Karpas-422 (cell line): Measurements from ENCODE around the gene NCF4. TPM values are rescaled to one million over a fixed set of nuclear protein-coding genes. Genes with fewer than 3 reads are reported as not detected.

Source experiments
- DNase-seq: peaks from one replicate; pipeline ENCODE4 v3.0.0-alpha.2; 2015
- H2AFZ ChIP-seq: fragments of 200-600 bp; sonication (generic); 2 replicates; pipeline ENCODE4 v1.6.1; 2014; ENCODE audit warnings: antibody characterized with exemption, low read length, mixed read lengths
- H3K27ac ChIP-seq: fragments of 200-600 bp; sonication (generic); 2 replicates; pipeline ENCODE4 v1.5.1; 2014; ENCODE audit warnings: mild to moderate bottlenecking, low read length, moderate library complexity
- H3K27me3 ChIP-seq: fragments of 200-600 bp; sonication (generic); 2 replicates; pipeline ENCODE4 v1.6.1; 2014; ENCODE audit warnings: low read length, mixed read lengths
- H3K36me3 ChIP-seq: fragments of 200-600 bp; sonication (generic); 2 replicates; pipeline ENCODE4 v1.6.1; 2014; ENCODE audit warnings: low read length, mixed read lengths; ENCODE audit not compliant: insufficient read depth
- H3K4me1 ChIP-seq: fragments of 200-600 bp; sonication (generic); 2 replicates; pipeline ENCODE4 v1.6.1; 2014; ENCODE audit warnings: mild to moderate bottlenecking, low read length, mixed read lengths
- H3K4me2 ChIP-seq: fragments of 200-600 bp; sonication (generic); 2 replicates; pipeline ENCODE4 v1.6.1; 2014; ENCODE audit warnings: low read length, low read depth, mild to moderate bottlenecking; ENCODE audit not compliant: poor library complexity, severe bottlenecking
- H3K4me3 ChIP-seq: fragments of 200-600 bp; sonication (generic); 2 replicates; pipeline ENCODE4 v1.5.1; 2014; ENCODE audit warnings: mild to moderate bottlenecking, antibody characterized with exemption, low read length, mixed read lengths
- H3K79me2 ChIP-seq: fragments of 200-600 bp; sonication (generic); 2 replicates; pipeline ENCODE4 v1.6.1; 2014; ENCODE audit warnings: mild to moderate bottlenecking, low read length, mixed read lengths
- H3K9ac ChIP-seq: fragments of 200-600 bp; sonication (generic); 2 replicates; pipeline ENCODE4 v1.6.0; 2014; ENCODE audit warnings: low read length
- H3K9me2 ChIP-seq: fragments of 200-600 bp; sonication (generic), shearing (Covaris generic); replicated peaks from 2 replicates; pipeline ENCODE4 v1.6.0; 2014; ENCODE audit warnings: mild to moderate bottlenecking, low read length, moderate library complexity; ENCODE audit not compliant: insufficient read depth
- H3K9me3 ChIP-seq: fragments of 300-700, 200-600 bp; sonication (generic); 2 replicates; pipeline ENCODE4 v1.6.1; 2014; ENCODE audit warnings: low read length, mixed read lengths
- H4K20me1 ChIP-seq: fragments of 200-600 bp; sonication (generic); 2 replicates; pipeline ENCODE4 v1.6.1; 2014; ENCODE audit warnings: mild to moderate bottlenecking, antibody characterized with exemption, low read length, low read depth; ENCODE audit not compliant: insufficient read depth
- total RNA-seq: library from RNA; depleted of rRNA; stranded (reverse); fragments of >200 nt; shearing (Covaris generic); gene quantifications from 2 replicates; pipeline ENCODE4 v1.2.3, GENCODE V29; 2014; ENCODE audit warnings: low replicate concordance

Gene NCF4
- total RNA-seq, 1 experiment from 2014 or later: 116 TPM

DNA sequence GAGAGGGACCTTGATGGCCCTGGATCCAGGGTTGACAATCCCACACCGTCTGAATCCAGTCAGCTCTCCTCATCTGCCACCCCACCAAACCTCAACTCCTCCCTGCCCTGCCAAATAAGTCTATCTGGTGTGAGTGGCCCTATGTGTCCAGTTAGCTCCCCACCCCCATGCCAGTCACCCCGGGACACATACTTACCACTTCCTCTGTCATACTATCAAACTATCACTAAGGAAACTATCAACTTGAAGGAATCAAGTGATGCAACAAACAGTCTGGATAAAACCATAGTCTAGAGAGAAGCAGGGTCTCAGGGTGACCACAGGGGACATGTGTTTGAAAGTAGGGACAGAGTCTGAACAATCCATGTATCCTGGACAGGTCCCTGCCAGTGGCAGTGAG lies 39.4 kb downstream of the NCF4 start:
- Histone ChIP-seq H3K27me3 (0 out of 2 replicates have a peak, but pooled peaks cover 3% of the 10 kb centered on the region), H3K4me2 (no peak overlapping the region), H3K79me2 (no peaks in the 10 kb centered on the region), H2AFZ (no peak overlapping the region), H4K20me1 (no peaks in the 10 kb centered on the region), H3K4me3 (no peak overlapping the region), H3K9me2 (no peaks in the 10 kb centered on the region), H3K36me3 (no peaks in the 10 kb centered on the region), H3K9ac (no peak overlapping the region), H3K27ac (no peak overlapping the region), H3K4me1 (no peaks in the 10 kb centered on the region), H3K9me3 (no peaks in the 10 kb centered on the region)
- no peak for DNase-seq

DNA sequence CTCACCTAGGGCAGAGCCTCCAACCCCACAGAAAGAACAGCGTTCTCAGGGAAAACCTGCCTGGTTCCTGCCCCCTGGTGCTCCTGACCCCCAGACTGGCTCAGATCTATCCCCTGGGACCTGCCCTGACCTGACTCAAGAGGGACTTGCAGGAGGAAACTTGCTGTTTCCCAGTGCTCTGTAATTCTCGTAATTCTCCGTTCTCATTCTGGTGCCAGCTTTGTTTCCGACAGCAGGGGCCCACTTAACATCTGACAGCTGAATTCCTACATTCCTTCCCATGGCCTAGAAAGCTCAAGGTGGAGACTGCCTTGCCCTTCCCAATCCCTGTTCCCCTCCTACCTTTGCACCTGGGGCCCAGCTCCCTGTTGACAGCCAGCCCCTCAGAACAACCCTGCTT lies 40.1 kb downstream of the NCF4 start:
- H3K4me3 ChIP-seq: no peak overlapping the region
- H3K36me3 ChIP-seq: no peaks in the 10 kb centered on the region
- 0 out of 2 replicates have a peak, but pooled peaks cover 3% of the 10 kb centered on the region for H3K27me3 ChIP-seq
- no peak overlapping the region for H3K9ac ChIP-seq
- no peaks in the 10 kb centered on the region for H4K20me1 ChIP-seq
- H3K9me2 ChIP-seq: no peaks in the 10 kb centered on the region
- no peak overlapping the region for H3K4me2 ChIP-seq
- DNase-seq: no peak
- no peaks in the 10 kb centered on the region for H3K79me2 ChIP-seq
- H2AFZ ChIP-seq: no peak overlapping the region
- no peaks in the 10 kb centered on the region for H3K9me3 ChIP-seq
- H3K4me1 ChIP-seq: no peaks in the 10 kb centered on the region
- no peak overlapping the region for H3K27ac ChIP-seq

DNA sequence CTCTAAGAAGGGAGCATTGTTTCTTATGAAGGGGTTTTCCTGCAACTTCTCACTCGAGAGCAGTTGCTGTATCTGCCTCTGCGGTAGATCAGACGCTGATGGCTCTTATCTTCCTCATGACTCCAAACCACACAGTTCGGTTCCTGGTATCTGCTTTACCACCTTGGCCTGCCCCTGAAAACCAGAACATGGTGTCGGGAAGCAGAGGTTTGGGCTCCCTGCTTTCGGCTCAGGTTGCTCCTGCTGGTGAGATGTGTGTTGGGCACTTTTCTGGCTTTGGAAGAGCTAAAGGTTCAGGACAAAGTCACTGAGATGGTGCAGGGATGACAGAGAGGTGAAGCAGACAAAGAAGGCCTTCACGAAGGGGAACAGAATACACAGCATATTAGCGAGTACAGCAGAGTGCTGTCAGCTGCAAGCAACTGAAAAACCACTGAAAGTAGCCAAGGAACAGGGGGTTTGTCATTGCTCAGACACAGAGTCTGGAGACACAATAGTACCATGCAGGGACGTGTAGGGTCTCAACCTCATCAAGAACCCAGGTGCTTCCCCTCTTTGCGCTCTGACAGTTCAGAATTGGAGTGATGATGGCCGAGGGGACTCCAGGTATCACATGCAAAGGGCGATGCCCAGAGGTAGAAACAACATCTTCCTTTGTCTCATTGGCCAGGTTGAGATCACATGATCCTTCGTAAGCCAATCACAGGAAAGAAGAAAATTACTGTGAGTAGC lies 40.8 kb downstream of the NCF4 start:
- no peaks in the 10 kb centered on the region for H3K36me3 ChIP-seq
- H3K9me2 ChIP-seq: no peaks in the 10 kb centered on the region
- no peak overlapping the region for H3K9ac ChIP-seq
- no peaks in the 10 kb centered on the region for H3K9me3 ChIP-seq
- no peak overlapping the region for H3K4me3 ChIP-seq
- H2AFZ ChIP-seq: peak overlapping the region; percentile 18; the same call in 1 of the 2 replicates
- peak; percentile 59 for DNase-seq
- 0 out of 2 replicates have a peak, but pooled peaks cover 3% of the 10 kb centered on the region for H3K27me3 ChIP-seq
- H3K79me2 ChIP-seq: no peaks in the 10 kb centered on the region
- H4K20me1 ChIP-seq: no peaks in the 10 kb centered on the region
- H3K27ac ChIP-seq: no peak overlapping the region
- H3K4me1 ChIP-seq: no peaks in the 10 kb centered on the region
- H3K4me2 ChIP-seq: no peak overlapping the region

DNA sequence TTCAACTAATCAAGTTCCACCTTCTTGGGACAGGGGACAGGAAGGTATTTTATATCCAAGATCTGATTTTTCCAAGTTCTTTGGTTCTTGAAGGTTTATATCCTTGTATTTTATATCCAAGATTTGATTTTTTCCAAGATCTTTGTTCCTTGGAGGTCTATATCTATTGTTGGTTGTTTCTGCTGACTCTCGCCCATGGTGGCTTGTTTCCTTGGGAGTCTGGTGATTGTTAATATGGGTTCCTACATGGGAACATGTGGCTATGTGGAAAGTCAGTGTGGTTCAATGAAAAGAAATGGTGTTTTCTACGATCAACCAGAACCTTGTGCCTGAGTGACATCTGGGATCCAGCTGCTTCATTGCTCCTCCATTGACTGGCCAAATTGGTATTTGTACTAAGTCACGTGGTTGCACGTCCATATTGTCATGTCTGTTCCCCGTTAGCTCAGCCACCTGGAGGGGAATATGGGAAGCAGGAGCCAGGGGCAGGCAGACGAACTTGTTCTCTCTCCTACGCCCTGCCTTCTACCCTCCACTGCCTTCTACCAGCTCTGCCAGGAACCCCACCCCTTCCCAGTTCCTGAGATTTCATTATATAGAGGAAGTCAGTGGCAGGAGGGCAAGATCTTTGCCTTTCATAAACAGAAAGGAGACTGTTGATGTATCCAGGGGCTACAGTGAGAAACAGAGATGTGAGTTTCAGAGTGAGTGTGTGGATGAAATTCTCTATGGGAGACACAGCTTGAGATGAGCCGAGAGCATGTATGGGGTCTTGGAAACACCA lies 41.5 kb downstream of the NCF4 start:
- no peak overlapping the region for H3K4me3 ChIP-seq
- no peak overlapping the region for H3K4me2 ChIP-seq
- no peaks in the 10 kb centered on the region for H3K36me3 ChIP-seq
- H3K9me3 ChIP-seq: no peaks in the 10 kb centered on the region
- H2AFZ ChIP-seq: no peak overlapping the region
- 0 out of 2 replicates have a peak, but pooled peaks cover 3% of the 10 kb centered on the region for H3K27me3 ChIP-seq
- H3K79me2 ChIP-seq: no peaks in the 10 kb centered on the region
- H3K4me1 ChIP-seq: peaks cover 3% of the 10 kb centered on the region; the same call in 1 of the 2 replicates
- DNase-seq: no peak
- H4K20me1 ChIP-seq: no peaks in the 10 kb centered on the region
- no peak overlapping the region for H3K9ac ChIP-seq
- no peak overlapping the region for H3K27ac ChIP-seq
- H3K9me2 ChIP-seq: no peaks in the 10 kb centered on the region

DNA sequence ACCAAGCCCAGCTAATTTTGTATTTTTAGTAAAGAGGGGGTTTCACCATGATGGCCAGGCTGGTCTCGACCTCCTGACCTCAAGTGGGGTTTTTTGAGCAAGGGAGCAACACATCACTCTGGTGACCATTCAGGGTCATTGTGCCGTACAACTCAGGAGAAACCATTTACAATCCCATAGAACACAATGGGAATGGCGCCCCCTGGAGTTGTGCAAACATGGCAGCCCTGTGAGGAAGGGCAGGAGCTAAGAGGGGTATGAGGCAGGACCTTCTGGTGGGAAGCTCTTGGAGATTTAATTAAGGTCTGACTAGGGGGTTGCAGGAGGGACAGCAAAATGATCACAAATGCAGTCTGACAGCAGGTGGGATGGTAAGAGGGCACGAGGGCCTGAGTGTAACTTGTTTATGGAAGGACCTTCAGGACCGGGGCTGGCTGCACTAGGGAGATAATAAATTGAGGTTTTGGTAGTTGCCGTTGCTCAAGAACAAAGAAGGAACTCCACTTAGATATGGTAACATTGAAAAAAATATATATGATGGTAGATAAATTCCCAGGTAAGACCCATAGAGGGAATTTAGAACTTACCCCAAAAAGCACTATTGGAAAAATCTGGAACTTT lies 43.6 kb downstream of the NCF4 start:
- H3K4me2 ChIP-seq: no peak overlapping the region
- H3K4me1 ChIP-seq: peaks cover 3% of the 10 kb centered on the region; the same call in 1 of the 2 replicates
- 0 out of 2 replicates have a peak, but pooled peaks cover 3% of the 10 kb centered on the region for H3K27me3 ChIP-seq
- H3K36me3 ChIP-seq: no peaks in the 10 kb centered on the region
- no peak overlapping the region for H3K4me3 ChIP-seq
- no peak overlapping the region for H2AFZ ChIP-seq
- no peak for DNase-seq
- H3K9me3 ChIP-seq: no peaks in the 10 kb centered on the region
- no peak overlapping the region for H3K9ac ChIP-seq
- H3K27ac ChIP-seq: no peak overlapping the region
- H3K79me2 ChIP-seq: no peaks in the 10 kb centered on the region
- no peaks in the 10 kb centered on the region for H4K20me1 ChIP-seq
- no peaks in the 10 kb centered on the region for H3K9me2 ChIP-seq

DNA sequence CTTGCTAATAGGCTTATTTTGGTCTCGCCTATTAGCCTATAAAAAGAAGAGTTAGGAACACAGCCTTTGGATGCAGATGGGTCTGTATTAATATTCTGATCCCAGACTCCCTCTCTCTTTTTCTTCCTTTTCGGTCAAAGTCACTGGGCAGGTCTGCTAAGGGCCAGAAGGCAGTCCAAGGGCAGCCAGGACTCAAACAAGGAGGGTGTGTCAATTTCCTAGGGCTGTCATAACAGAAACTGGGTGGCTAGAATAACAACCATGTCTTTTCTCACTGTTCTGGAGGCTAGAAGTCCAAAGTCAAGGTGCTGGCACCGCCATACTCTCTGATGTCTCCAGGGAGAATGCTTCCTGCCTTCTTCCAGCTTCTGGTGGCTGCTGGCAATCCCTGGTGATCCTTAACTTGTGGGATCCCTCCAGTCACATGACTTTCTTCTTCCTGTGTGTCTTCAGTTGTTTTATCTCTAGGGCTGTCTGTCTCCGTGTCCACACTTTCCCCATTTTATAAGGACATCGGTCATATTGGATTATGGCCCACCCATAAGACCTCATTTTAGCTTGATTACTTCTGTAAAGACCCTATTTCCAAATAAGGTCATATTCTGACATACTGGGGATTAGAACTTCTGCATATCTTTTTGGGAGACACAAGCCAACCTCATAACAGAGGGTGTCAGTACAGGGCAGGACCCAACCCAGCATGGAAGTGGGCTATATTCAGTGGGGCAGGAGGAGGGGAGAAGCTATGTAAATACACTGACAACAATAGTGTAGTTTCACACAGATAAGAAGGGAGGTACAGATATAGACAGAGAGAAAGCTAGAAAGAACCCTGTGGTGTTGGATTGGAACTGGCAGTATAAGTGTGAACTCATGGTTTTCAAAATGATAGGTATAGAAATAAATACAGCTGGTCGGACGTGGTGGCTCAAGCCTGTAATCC lies 46.7 kb downstream of the NCF4 start:
- H3K4me3 ChIP-seq: no peak overlapping the region
- no peaks in the 10 kb centered on the region for H3K27me3 ChIP-seq
- no peak overlapping the region for H3K4me2 ChIP-seq
- peaks cover 3% of the 10 kb centered on the region; the same call in 1 of the 2 replicates for H3K4me1 ChIP-seq
- H3K36me3 ChIP-seq: no peaks in the 10 kb centered on the region
- H4K20me1 ChIP-seq: no peaks in the 10 kb centered on the region
- H2AFZ ChIP-seq: no peak overlapping the region
- H3K9me3 ChIP-seq: no peaks in the 10 kb centered on the region
- H3K27ac ChIP-seq: no peak overlapping the region
- H3K9me2 ChIP-seq: no peaks in the 10 kb centered on the region
- no peaks in the 10 kb centered on the region for H3K79me2 ChIP-seq
- no peak for DNase-seq
- no peak overlapping the region for H3K9ac ChIP-seq

DNA sequence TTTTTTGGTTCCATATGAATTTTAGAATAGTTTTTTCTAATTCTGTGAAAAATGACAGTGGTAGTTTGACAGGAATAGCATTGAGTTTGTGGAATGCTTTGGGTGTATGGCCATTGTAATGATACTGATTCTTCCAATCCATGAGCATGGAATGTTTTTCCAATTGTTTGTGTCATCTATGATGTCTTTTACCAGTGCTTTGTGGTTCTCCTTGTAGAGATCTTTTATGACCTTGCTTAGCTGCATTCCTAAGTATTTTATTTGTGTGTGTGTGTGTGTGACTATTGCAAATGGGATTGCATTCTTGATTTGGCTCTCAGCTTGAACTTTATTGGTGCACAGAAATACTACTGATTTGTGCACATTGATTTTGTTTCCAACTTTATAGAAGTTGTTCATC lies 49.7 kb downstream of the NCF4 start:
- no peak for DNase-seq
- H3K4me2 ChIP-seq: no peak overlapping the region
- no peak overlapping the region for H3K27ac ChIP-seq

More for the DNA sequence above, 49.7 kb downstream of the NCF4 start:
- no peak overlapping the region for H3K9ac ChIP-seq
- H3K9me3 ChIP-seq: no peaks in the 10 kb centered on the region
- H3K4me1 ChIP-seq: peaks cover 21% of the 10 kb centered on the region
- H3K9me2 ChIP-seq: no peaks in the 10 kb centered on the region
- H3K4me3 ChIP-seq: no peak overlapping the region
- H3K79me2 ChIP-seq: no peaks in the 10 kb centered on the region
- no peaks in the 10 kb centered on the region for H3K27me3 ChIP-seq
- H2AFZ ChIP-seq: no peak overlapping the region
- no peaks in the 10 kb centered on the region for H3K36me3 ChIP-seq
- H4K20me1 ChIP-seq: no peaks in the 10 kb centered on the region
